HepG2 (cell line): ENCODE data around the gene CKB. TPM values are rescaled to one million over a fixed set of nuclear protein-coding genes. Genes with fewer than 3 reads are reported as not detected.

Source experiments
- CREB1 ChIP-seq, 2 experiments: fragments of 450-650 bp in 1 of 2; IDR thresholded peaks; 2 replicates each; pipeline ENCODE4 v1.6.1; 2016 to 2017; ENCODE audit warnings: control low read depth in 1 of 2, mild to moderate bottlenecking in 1 of 2, missing compliant biosample characterization in 1 of 2, missing genetic modification characterization in 1 of 2
- CREM ChIP-seq, 2 experiments: sonication (generic) in 1 of 2; formaldehyde crosslinking in 1 of 2; IDR thresholded peaks; 2 replicates each; pipeline versions ENCODE4 v1.4.0 to v1.6.1; 2016 to 2020; ENCODE audit warnings: antibody characterized with exemption in 1 of 2, mild to moderate bottlenecking in 1 of 2, missing genetic modification reagents in 1 of 2
- NFIB ChIP-seq: sonication (generic); formaldehyde crosslinking; IDR thresholded peaks from 2 replicates; pipeline ENCODE4 v1.9.0; 2021; ENCODE audit warnings: missing genetic modification reagents, mild to moderate bottlenecking, borderline replicate concordance
- POLR2A ChIP-seq, 2 experiments: IDR thresholded peaks; 2 replicates each; pipeline ENCODE4 v1.6.1; 2011; ENCODE audit warnings: low read depth in 2 of 2, low read length in 2 of 2, mild to moderate bottlenecking in 1 of 2, moderate library complexity in 1 of 2; ENCODE audit not compliant: insufficient read depth in 1 of 2
- POLR2G ChIP-seq: fragments of 200-400 bp; formaldehyde crosslinking; IDR thresholded peaks from 2 replicates; pipeline ENCODE4 v1.6.1; 2018; ENCODE audit warnings: mild to moderate bottlenecking, low read depth, low read length, moderate library complexity
- SP1 ChIP-seq, 2 experiments: fragments of 450-650 bp in 1 of 2; sonication (generic) in 1 of 2; formaldehyde crosslinking in 1 of 2; IDR thresholded peaks; 2 replicates each; pipeline versions ENCODE4 v1.4.0 to v1.6.1; 2016 to 2020; ENCODE audit warnings: missing genetic modification reagents in 1 of 2
- ZFP36L2 ChIP-seq: sonication (generic); formaldehyde crosslinking; IDR thresholded peaks from 2 replicates; pipeline ENCODE4 v1.4.0; 2020; ENCODE audit warnings: missing genetic modification reagents
- ZNF550 ChIP-seq: sonication (generic); formaldehyde crosslinking; IDR thresholded peaks from 2 replicates; pipeline ENCODE4 v1.4.0; 2020; ENCODE audit warnings: mild to moderate bottlenecking, missing genetic modification reagents, borderline replicate concordance
- ZNF598 ChIP-seq: sonication (generic); formaldehyde crosslinking; IDR thresholded peaks from 2 replicates; pipeline ENCODE4 v1.5.1; 2020; ENCODE audit warnings: mild to moderate bottlenecking, missing genetic modification reagents, borderline replicate concordance
- ZNF737 ChIP-seq: sonication (generic); formaldehyde crosslinking; IDR thresholded peaks from 2 replicates; pipeline ENCODE4 v1.5.0; 2020; ENCODE audit warnings: missing genetic modification reagents, mild to moderate bottlenecking, borderline replicate concordance
- polyA plus RNA-seq, 8 experiments: library from polyadenylated mRNA; depleted of rRNA in 3 of 8; stranded (reverse) in 7 of 8; unstranded in 1 of 8; fragments of >200 nt; fragmentation: Illumina TruSeq in 4 of 8; extraction: Trizol in 4 of 8; gene quantifications; 2 replicates each; pipeline versions ENCODE4 v1.2.1 to v1.2.3, GENCODE V29; 2011 to 2016; ENCODE audit warnings: low read depth in 4 of 8, missing spikeins in 1 of 8, mixed read lengths in 1 of 8; ENCODE audit not compliant: insufficient read depth in 1 of 8
- total RNA-seq, 5 experiments: library from RNA; depleted of rRNA; stranded (reverse); fragments of >200 nt; fragmentation: Illumina TruSeq; extraction: Trizol; gene quantifications; 2 replicates each; pipeline ENCODE4 v1.2.3, GENCODE V29; 2016; ENCODE audit warnings: low read depth in 1 of 5
- TF ChIP-seq, protein P1 (sequence below): IDR thresholded peaks from 2 replicates; pipeline ENCODE4 v1.6.1; 2016; ENCODE audit warnings: missing biosample characterization, missing genetic modification reagents, low read depth
- TF ChIP-seq, protein P2 (sequence below): sonication (generic); formaldehyde crosslinking; IDR thresholded peaks from 2 replicates; pipeline ENCODE4 v1.8.1; 2023; ENCODE audit warnings: mild to moderate bottlenecking, missing genetic modification reagents
- TF ChIP-seq, protein P3 (sequence below): IDR thresholded peaks from 2 replicates; pipeline ENCODE4 v1.6.1; 2016; ENCODE audit warnings: control low read depth

Gene CKB
- total and polyA plus RNA-seq, 2 of the 13 experiments (the other 11 are each of a cell fraction or from before 2014, with no cell fraction given) = 82.3 to 217 TPM

DNA sequence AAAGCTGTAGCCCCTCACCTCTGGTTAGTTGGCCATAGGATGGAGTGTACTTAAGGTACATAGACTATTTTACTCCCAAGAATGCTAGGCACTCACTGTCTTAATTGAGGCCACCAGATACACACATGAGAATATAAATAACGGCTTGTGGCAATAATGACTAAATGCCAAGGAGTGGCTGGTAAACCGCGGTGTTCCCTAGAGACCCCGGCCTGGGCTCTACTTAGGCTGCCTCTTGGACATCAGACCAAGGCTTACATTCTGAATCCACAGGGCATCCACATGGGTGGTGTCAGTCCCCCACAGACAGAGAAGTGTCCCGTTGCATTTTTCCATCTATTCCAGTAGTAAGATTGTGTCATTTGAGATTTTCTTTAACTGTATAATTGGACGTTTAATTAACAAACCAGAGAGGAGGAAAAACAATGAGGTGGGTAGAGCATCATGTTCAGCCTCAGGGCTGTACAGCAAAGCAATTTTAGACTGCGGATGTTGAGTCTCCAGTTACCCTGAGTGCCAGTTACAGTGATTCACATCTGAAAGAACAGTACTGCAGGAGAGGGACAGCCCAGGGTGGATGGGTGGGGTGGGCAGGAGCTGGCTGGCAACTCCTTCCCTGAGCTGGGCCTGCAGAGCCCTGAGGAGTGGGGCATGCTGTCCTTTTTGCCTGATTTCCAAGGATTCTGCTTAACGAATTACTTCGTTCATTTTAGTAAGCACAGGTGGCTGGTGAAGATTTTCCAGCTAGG is 20.5 kb downstream of the CKB start (continued):
- TF ChIP-seq, protein P1, sequence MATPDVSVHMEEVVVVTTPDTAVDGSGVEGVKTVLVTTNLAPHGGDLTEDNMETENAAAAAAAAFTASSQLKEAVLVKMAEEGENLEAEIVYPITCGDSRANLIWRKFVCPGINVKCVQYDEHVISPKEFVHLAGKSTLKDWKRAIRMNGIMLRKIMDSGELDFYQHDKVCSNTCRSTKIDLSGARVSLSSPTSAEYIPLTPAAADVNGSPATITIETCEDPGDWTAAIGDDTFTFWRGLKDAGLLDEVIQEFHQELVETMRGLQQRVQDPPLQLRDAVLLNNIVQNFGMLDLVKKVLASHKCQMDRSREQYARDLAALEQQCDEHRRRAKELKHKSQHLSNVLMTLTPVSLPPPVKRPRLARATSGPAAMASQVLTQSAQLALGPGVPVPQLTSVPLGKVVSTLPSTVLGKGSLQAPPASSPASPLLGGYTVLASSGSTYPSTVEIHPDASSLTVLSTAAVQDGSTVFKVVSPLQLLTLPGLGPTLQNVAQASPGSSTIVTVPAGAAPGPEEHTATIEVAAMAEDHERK (CRISPR knock-in tag) = no peak
- no peak for TF ChIP-seq POLR2A (IDR thresholded peaks at IDR 0.05; ENCODE audit: insufficient read depth in 1 of 2, low read depth in 2 of 2, low read length in 2 of 2)
- no peak for TF ChIP-seq NFIB (CRISPR knock-in tag)
- TF ChIP-seq ZNF737 (CRISPR knock-in tag) = no peak
- no peak for TF ChIP-seq POLR2G
- no peak for TF ChIP-seq SP1 (IDR thresholded peaks at IDR 0.05)
- TF ChIP-seq SP1 (CRISPR knock-in tag; IDR thresholded peaks at IDR 0.05) = no peak
- no peak for TF ChIP-seq CREB1 (IDR thresholded peaks at IDR 0.05)
- no peak for TF ChIP-seq CREB1 (CRISPR knock-in tag; IDR thresholded peaks at IDR 0.05)
- no peak for TF ChIP-seq CREM (IDR thresholded peaks at IDR 0.05)
- no peak for TF ChIP-seq CREM (CRISPR knock-in tag; IDR thresholded peaks at IDR 0.05)
- TF ChIP-seq ZNF598 (CRISPR knock-in tag) = no peak
- no peak for TF ChIP-seq ZFP36L2 (CRISPR knock-in tag)
- TF ChIP-seq, protein P2, sequence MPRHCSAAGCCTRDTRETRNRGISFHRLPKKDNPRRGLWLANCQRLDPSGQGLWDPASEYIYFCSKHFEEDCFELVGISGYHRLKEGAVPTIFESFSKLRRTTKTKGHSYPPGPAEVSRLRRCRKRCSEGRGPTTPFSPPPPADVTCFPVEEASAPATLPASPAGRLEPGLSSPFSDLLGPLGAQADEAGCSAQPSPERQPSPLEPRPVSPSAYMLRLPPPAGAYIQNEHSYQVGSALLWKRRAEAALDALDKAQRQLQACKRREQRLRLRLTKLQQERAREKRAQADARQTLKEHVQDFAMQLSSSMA (CRISPR knock-in tag) = no peak
- no peak for TF ChIP-seq ZNF550
- TF ChIP-seq, protein P3, sequence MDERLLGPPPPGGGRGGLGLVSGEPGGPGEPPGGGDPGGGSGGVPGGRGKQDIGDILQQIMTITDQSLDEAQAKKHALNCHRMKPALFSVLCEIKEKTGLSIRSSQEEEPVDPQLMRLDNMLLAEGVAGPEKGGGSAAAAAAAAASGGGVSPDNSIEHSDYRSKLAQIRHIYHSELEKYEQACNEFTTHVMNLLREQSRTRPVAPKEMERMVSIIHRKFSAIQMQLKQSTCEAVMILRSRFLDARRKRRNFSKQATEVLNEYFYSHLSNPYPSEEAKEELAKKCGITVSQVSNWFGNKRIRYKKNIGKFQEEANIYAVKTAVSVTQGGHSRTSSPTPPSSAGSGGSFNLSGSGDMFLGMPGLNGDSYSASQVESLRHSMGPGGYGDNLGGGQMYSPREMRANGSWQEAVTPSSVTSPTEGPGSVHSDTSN (CRISPR knock-in tag) = no peak
